Stimulated activated CD4-positive, alpha-beta T cell treated with anti-CD3 and anti-CD28 coated beads, Interleukin-1b, Interleukin-23, amount 100 ng/mL, for 4 hours (primary cell): ENCODE results near the gene RAB35.

Experiments used
- DNase-seq, 2 donors: peaks; one replicate each; pipeline ENCODE4 v3.0.0-alpha.2; 2020; ENCODE audit warnings: low read depth in 2 of 2

Gene RAB35

DNA sequence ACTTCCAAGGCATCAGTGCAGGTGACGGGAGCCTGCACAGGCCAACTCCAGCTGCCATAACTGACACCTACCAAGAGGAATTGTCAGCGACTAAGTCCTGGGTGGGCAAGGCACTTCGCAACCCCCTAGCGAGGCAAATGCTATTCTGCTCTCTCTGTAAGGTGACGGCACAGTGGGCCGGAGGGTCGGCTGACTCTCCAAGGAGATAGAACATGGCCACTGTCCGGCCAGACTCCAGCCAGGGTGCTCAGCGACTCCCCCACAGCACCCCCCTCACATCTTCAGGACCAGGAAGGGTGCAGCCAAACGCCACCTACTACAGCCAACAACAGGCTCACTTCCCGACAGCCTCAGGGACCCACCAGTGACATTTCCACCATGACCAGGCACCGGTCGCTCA, 13.2 kb downstream of the RAB35 start:
- DNase-seq = no peak

DNA sequence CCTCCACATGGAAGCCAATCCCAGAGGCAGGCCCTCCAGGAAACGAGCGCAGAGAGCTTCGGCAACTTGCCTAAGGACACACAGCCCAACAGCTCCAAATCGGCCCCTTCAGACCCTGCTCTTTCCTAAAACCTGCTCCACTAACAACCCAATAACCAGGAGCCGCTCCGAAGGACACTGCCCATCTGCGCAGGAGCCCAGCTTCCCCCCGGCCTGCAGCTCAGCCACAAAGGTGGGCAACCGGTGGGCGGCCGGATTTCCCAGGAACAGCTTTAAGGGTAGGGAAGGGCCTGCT, 13.6 kb downstream of the RAB35 start:
- no peak for DNase-seq

DNA sequence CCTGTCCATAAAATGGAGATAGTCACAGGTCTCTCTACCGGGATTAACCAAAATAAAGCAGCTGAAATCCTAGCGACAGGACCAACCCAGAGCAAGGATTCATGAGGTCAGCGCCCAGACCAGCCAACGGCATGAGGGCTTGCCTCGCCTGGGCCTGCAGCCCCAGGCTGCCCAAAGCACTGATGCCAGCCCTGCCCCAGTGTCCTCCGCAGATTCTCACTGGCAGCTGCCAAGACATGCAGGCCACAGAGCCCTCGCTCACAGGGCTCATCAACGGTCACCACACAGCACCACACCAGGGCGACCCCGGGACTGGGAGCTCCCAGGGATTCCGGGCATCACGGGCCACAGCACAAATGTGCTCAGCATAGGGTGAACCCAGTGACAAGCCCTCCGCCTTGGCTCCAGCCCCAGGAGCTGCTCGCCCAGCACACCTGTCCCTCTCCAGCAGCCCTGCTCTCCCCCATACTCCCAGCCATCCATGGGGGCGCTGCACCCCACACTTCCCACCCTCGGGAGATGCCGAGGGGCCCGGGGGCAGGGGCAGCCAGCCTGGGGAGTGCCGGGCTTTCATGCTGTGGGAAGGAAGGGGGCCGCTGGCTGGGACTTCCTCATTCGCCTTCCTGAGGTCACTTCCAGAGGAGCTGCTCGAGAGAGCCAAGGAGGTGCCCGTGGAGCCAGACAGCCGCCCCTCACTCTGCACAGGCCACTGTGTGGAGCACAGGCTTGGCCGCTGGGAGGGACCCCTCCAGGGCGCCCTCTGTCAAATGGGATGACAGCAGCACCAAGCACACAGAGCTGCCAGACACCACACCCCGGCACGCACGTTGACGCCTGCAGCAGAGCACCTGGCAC, 14.1 kb downstream of the RAB35 start:
- no peak for DNase-seq

DNA sequence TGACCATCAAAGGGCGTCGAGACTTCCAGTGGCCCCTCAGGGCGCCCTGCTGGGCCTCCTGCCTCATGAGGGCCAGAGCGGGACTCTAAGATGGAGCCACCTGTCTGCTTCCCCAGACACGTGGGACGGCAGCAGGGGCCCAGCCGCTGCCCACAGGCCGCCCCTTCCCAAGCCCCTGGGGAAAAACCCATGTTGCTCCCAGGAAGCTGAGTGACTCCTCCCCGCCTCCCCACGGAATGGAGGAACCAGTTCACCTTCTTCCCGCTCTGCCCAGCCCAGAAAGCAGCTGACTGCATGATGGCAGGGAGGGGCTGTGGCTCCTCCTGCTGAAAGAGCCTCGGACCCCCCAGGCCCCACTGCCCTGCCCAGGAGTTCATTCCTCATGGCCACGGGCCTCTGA, 14.9 kb downstream of the RAB35 start:
- no peak for DNase-seq

DNA sequence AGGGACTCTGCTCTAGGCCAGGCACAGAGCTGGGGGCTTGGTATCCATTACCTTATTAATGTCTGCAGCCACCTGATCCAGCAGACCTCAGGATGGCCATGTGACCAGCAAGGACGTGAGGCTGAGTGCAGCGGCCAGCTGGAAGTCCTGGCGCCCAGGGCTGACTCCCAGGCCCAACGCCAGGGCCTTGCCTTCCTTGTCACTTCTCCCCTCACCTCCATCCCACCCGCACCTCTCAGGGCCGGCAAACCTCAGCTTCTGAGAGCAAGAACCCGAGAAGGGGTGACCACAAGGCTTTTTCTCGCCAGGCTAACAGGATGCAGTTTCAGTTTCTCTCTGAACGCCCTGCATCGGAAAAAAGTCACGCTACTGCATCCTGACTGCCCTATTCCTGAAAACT, 15.4 kb downstream of the RAB35 start:
- DNase-seq = no peak

DNA sequence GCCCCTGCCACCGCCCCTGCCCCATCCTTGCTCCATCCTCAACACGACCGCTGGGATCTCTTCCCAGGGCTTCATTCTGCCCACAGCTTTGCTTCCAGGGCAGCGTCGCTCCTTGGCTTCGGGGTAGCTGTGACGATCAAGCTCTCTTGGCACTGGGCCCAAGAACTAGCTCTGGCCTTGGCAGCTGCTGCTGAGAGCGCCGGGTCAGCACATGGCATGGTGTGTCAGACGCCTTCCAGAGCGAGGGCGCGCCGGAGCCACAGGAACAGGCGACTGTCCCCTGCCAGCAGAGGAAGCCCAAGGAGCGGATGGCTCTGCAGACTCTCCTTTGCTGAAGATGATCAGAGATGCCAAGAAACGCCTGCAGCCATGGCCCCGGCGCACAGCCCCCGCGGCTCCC, 15.9 kb downstream of the RAB35 start:
- DNase-seq = no peak

DNA sequence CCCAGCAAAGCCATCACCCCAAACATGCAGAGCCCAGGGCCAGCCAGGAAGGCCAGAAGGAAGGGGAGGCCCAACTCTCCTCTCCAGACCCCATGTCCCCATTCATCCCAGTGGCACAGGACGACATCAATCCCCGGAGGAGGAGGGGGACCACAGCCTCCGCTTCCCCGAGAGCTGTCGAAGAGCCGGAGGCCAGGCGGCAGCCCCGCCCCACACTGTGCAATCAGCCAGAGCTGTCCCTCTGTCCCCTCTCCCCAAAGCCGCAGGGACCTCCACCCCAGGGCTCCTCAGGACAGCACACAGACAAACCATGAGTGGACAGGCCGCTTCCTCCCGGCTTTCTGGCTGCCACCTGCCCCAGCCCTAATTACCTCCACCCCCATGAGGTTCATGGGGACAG, 16.8 kb downstream of the RAB35 start:
- DNase-seq = no peak

DNA sequence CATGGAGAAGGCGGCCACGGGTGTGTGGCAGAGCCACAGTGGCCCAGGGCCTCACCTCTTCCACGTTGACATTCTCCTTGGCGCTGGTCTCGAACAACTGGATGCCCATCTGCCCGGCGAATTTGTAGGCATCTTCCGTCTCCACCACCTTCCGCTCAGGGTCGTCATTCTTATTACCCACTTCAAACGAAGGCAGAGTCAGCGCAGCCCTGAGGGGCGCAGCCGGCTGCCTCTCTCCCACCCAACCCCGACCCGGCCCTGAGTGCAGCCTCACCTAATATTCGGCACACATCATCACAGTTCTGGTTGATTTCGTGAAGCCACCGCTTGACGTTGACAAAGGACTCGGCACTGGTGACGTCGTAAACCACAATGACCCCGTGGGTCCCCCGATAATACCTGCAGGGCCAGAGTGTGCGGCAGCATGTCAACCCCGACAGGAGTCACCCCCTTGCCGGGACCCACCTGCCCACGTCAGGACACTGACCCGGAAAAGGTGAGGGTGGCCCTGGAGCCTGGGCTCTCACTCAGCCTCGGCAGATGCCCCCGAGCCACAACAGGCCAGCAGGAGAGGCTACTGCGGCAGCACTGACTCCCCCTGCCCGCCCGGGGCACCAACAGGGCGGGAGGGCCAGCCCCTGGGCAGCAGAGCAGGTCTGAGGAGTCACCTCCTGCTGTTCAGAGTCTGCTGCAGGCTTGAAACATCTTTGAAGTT, 17.6 kb downstream of the RAB35 start:
- DNase-seq = no peak

DNA sequence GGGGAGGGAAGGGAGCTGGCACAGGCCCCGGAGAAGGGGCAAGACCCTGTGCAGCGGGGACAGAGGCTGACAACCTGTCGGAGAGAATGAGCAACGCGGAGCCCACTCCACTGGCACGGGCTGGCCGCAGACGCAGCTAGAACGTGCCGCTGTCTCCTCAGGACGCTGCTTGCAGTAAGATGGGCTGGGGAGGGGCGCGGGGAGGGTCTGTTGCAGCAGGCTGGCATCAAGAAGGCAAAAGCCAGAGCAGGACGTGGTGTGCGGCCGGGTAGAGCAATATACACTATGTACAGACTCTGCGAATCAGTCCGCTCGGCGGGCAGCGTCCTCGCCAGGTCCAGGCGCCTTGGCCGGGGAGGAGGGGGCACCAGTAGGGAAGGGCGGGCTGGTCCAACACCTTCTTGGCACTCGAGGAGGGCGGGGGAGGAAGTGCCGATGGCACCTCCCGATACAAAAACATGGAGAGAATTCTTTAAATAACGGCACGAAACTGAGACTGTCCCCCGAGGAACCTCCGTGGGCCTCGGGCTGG, 19.8 kb downstream of the RAB35 start:
- DNase-seq = no peak

DNA sequence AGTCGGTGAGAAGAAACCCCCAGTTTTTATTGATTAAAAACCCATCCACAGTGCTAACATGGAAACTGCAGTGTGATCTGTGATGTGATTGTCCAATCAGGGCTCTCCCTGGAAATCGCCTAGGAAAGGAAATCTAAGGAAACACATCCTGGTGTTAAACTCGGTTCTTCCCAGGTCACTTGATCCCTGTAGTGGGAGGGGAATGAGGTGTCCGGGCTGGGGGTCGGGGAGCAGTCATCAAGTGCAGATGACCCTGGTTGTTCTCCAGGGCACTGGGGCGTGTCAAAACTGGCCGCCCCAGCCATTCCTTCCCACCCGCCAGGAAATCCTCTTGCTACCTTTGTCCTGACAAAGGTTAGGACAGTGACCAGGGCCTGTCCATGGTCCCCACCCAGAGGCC, 20.8 kb downstream of the RAB35 start:
- DNase-seq = no peak

DNA sequence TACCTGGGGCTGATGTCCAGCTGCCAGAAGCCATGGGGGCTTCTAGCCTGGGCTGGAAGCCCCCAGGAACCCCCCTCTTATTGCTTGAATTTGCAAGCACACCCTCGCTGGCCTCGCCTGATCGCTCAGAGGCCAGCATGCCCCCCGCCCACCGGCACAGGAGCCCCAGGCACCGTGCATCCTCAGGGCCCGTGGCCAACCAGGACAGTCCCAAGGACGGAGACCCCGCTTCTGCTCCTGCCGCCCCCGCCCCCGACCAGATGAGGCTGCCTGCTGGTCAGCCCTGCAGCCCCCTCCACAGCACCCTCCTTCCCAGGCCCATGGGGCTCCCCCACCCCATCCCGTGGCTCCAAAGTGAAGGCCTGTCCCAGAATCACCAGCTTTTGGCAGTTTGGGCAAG, 21.2 kb downstream of the RAB35 start:
- DNase-seq = no peak

DNA sequence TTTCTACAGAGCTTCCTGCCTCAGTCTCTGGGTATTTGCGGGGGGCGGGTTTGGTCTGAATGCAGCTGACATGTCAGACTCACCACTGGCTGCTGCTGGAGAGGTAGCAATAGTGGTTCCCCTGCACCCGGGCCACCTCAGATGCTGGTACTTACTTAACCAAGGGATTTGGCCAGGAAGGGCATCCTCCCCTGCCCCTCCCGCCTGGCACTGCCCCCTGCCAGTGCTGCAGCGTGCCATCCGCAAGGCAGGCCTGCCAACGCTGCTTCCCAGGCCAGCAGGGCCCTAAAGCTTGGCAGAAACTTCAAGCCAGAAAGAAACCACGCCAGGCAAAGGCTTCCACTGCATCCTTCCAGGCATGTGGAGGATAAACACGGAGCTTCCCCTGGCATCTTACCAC, 22.1 kb downstream of the RAB35 start:
- DNase-seq = no peak

DNA sequence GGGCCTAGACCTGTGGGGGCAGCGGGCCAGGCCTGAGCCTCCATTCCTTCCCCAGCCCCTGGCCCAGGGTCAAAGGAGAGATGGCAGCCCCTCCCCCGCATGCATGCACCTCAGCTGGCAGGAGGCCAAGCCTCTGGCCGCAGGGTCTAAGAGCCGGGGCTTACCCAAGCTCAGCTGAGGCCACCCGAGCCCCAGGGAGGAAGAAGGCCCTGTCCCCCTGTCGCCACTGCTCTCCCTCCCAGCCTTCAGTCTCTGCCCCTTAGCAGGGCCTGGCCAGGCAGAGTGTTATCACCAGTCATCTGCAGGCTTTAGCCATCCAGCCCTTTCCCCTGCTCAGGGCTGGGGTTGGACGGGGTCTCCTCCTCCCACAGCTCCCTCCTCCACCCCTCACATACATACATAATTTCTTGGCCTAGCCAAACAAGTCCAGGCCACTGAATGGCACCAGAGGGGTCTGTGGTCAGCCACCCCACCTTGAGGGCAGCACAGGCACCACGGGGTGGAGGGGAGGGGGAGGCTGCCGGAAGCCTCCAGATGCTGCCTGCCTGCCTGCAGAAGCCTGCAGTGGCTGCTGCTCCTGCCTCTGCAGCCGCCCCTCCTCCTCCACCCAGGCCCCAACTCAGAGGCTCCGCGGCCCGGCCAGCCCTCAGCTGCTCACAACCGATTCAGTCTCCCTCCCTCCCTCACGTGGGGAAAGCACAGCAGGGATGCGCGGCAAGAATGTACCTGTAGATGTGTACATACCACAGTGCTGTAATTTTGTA, 22.8 kb downstream of the RAB35 start:
- no peak for DNase-seq

DNA sequence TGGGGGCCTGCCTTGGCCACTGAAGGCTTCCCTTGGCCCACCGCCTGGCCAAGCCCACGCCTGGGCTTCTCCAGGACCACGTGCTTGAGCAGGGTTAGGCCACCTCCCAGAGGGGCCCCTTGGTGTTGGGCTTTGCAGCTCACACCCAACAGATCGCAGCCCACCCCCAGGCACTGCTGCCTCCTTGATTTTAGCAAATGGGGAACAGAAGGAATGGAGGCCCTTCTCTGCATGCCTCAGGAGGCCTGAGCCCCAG, 23.3 kb downstream of the RAB35 start:
- DNase-seq = no peak

DNA sequence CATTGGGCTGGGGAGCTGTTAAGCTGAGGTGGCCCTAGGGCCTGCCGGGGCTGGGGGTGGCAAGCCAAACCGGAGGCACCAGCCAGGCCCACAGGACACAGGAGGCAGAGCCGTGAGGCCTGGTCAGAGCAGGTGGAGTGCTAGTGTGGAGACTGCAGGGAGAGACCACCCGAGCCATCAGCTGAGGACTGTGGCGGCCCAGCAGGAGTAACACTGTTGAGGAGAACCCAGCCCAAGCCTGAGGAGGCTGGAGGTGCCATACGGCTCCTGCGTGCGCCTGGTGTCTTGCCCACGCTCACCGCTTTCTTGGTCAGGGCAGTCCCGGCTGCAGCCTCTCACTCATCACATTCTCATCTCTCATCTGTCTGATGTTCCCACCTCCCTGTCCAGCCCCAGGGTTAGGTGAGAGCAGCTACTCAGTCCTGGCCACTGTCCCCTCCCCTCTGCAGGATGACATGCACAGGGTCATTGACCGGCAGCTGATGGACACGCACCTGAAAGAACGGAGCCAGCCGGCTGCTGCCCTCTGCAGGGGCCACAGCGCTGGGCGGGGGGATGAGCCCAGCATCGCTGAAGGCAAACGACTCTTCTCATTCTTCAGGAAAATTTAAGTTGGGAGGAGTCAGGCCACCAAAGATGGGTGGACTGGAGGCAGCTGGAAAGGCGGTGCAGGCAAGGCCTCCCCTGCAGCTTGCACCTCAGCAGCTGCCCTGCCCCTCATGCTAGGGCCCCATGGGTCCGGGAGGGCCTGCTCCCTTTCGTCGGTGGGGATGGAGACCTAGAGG, 23.8 kb downstream of the RAB35 start:
- no peak for DNase-seq

DNA sequence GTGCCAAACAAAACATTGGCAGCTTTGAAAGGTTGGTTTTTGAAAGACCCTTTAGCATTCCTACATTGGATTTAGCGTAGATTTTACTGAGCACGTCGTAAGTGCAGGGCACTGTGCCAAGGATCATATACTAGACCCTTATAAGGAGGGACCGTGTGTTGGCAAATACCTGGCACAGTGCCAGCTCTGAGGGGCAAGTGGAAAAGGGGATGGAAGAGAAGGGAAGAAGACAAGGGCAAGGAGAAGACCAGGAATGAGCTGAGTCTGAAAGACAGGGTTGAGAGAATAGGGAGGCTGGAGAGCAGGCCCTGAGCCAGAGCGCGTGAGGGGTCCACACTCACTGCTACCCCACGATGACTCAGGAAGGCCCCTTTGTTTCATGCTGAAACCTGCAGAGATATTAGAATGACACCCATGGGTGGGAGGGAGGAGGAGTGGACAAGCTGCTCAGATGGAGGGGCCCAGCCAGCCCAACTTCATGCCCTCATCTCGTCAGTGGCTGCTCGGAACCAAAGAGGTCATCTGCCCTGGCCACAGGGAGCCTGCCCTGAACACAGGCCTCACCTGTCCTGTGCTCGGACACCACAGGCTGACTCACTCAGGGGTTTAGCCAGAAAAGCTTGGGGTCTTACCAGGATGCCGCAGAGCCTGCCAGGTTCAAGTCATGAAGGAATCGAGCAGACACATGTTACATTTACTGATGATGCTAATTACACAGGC, 25.0 kb downstream of the RAB35 start:
- no peak for DNase-seq

DNA sequence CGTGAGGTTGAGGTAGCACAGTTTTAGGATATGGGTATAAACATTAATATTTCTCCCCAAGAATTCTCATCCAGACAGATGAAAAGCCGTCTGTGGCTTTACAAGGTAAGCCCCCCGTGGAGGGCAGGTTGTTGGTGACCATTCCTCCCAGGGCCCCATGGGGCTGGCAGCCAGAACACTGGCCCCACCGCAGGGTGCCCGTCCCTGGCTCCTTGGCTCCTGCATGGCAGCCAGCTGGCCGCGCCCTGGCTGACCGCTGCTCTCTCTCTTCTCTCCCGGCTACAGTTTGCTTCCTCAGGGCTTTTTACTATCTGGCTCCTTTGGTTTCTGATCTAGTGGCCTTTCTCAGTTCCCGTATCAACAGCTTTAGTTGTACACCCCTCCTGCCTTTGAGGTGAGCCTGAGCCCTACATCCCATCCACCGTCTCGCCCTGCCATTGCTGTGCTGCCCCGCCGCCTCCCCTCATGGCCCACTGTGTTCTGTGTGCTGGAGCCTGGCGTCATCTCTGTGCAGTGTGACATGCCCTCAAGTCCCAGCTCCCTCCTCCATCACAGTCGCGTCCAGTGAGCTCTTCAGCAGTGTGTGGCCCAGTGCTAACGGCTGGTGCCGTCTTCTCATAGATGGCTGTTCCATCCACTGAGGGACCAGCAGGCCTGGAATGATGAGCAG, 25.8 kb downstream of the RAB35 start:
- DNase-seq = no peak

DNA sequence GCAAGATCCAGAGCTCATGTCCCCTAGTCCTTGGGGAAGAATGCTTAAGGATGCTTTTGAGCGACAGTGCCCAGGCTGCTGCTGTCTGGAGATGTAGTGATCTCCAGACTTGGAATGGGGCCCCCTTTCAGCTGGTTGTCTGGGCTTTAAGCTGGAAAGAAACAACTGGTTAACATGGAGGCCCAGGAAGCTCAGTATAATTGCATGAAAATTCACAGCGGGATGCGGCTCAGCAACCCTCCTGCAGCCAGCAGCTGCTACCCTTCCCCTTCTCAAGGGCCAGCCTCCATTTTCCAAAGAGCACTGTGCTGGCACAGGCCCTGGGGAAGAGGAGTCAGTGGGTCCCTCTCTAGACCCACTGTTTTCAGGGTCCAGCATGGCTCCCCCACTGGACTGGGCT, 26.3 kb downstream of the RAB35 start:
- DNase-seq = no peak

DNA sequence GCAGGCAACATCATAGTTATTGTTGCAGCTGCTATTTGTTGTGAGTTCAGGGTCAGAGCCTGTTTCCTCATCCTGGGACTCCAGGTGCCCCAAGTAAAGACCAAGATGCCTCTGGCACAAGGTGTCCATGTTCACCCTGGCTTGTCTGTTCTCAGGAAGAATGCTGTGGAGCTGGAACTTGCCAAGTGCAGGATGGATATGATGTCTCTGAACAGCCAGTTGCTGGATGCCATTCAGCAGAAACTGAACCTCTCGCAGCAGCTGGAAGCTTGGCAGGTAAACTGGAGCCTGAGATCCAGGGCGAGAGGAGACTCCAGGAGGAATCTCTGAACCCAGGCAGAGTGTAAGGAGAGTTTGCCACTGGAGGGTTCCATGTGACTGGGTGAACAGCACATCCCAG, 26.8 kb downstream of the RAB35 start:
- no peak for DNase-seq

DNA sequence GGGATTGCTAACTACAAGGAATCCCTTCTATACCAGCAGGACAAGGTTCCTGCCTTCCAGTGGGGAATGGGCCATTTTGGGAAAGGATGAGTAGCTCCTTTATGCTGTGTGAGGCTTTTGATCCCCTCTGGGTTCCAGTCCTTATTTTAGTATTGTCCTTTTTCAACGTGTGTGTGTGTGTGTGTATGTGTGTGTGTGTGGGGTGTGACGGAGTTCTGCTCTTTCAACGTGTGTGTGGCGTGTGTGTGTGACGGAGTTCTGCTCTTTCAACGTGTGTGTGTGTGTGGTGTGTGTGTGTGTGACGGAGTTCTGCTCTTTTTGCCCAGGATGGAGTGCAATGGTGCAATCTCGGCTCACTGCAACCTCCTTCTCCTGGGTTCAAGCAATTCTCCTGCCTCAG, 27.4 kb downstream of the RAB35 start:
- DNase-seq = no peak
